ENCODE measurements around the gene STX1A. TPM values are rescaled to one million over a fixed set of nuclear protein-coding genes. Genes with fewer than 3 reads are reported as not detected.

STX1A gene
- total and polyA plus RNA-seq, 2 of the 13 experiments (the other 11 are each of a cell fraction or from before 2014, with no cell fraction given) = 6.1 to 12.2 TPM

GRCh38 chr7:73680501-73680900 is 39.0 kb downstream of the STX1A start:
- intact Hi-C loops (cut with micrococcal nuclease; ENCODE audit: unreplicated experiment) (loop anchor here (5.0 kb wide), 1 partner anchor 37 kb away; the partner anchor contains the start of gene STX1A), in situ Hi-C loops (cut with HindIII; ENCODE audit: extremely low pct_ligation_motif_present, low pct_unique_long_range_greater_than_20kb) (no loop called here)
- Histone ChIP-seq H3K27ac (ENCODE audit: extremely low read length, insufficient read depth, low read length) (no peak overlapping the region), H3K27me3 (ENCODE audit: control insufficient read depth in 1 of 2, insufficient read depth in 2 of 2, low read length in 2 of 2) (no peaks in the 10 kb centered on the region; a peak in 1 of 5 replicates), H3K4me1 (ENCODE audit: insufficient read depth, low read length) (peaks cover 53% of the 10 kb centered on the region), H3K79me2 (ENCODE audit: insufficient read depth, low read length) (peaks cover 42% of the 10 kb centered on the region), H4K20me1 (ENCODE audit: insufficient read depth, low read length) (no peaks in the 10 kb centered on the region), H2AFZ (ENCODE audit: low read length) (no peak overlapping the region), H3K36me3 (replicated peaks in 1 of 2; ENCODE audit: control insufficient read depth in 1 of 2, insufficient read depth in 2 of 2, low read length in 2 of 2) (0 out of 5 replicates have a peak, but pooled peaks cover 0 to 2% of the 10 kb centered on the region in 2 experiments), H3K9me3 (ENCODE audit: low read length) (no peaks in the 10 kb centered on the region), H3K9ac (ENCODE audit: insufficient read depth, low read depth, low read length) (no peak overlapping the region), H3K4me2 (ENCODE audit: low read depth, low read length) (0 out of 2 replicates have a peak overlapping the region, but pooled peaks have one; percentile 3), H3K4me3 (replicated peaks in 1 of 3; ENCODE audit: insufficient read depth in 1 of 3, low read depth in 2 of 3, low read length in 3 of 3) (no peak overlapping the region)
- no peak for TF ChIP-seq ZC3H13 (CRISPR knock-in tag; IDR thresholded peaks at IDR 0.05)
- TF ChIP-seq NFE2L2 (IDR thresholded peaks at IDR 0.05; ENCODE audit: low read length) = no peak
- no peak for TF ChIP-seq SOX13 (IDR thresholded peaks at IDR 0.05)
- TF ChIP-seq SOX13 (CRISPR knock-in tag; conservative IDR thresholded peaks at IDR 0.05 in 1 of 2, IDR thresholded peaks at IDR 0.05 in 1 of 2) = no peak
- no peak for TF ChIP-seq ZBTB14 (CRISPR knock-in tag; IDR thresholded peaks at IDR 0.05)
- TF ChIP-seq IRF2 (CRISPR knock-in tag; IDR thresholded peaks at IDR 0.05) = no peak
- TF ChIP-seq ZNF414 (CRISPR knock-in tag; IDR thresholded peaks at IDR 0.05) = no peak
- TF ChIP-seq ASH2L (IDR thresholded peaks at IDR 0.05; ENCODE audit: insufficient read length, low read depth, low read length) = no peak
- TF ChIP-seq ZNF543 (CRISPR knock-in tag; IDR thresholded peaks at IDR 0.05) = no peak
- TF ChIP-seq ZFY (CRISPR knock-in tag; IDR thresholded peaks at IDR 0.05) = no peak
- no peak for TF ChIP-seq MBNL3 (CRISPR knock-in tag; conservative IDR thresholded peaks at IDR 0.05)
- TF ChIP-seq ZNF318 (CRISPR knock-in tag; IDR thresholded peaks at IDR 0.05) = no peak
- DNase-seq (ENCODE audit: low spot score) (no peak), FAIRE-seq (no peak), ATAC-seq (no peak)
- POLR2A ChIA-PET = no interaction called here
- WGBS (ENCODE audit: low lambda C conversion rate) = 95% methylated on average over 7 of the region's 7 CpGs
- BruUV-seq (replicated peaks) = no TSS peak
- CTCF ChIA-PET (ENCODE audit: low intra/inter-chr PET ratio, low total read pairs) = no interaction called here
